ENCODE data around the gene CLEC2L. TPM values are rescaled to one million over a fixed set of nuclear protein-coding genes. Genes with fewer than 3 reads are reported as not detected.

CLEC2L gene
- total and polyA plus RNA-seq, 2 of the 13 experiments (the other 11 are each of a cell fraction or from before 2014, with no cell fraction given): 0.20 to 0.25 TPM

- WGBS (ENCODE audit: low lambda C conversion rate): 93% methylated on average over 11 of the region's 15 CpGs
- H2AFZ ChIP-seq (ENCODE audit: low read length): no peak overlapping the region
- no peak overlapping the region for H3K27ac ChIP-seq (ENCODE audit: extremely low read length, insufficient read depth, low read length)
- peaks cover 1 to 7% of the 10 kb centered on the region in 2 experiments; a peak in 3 of 5 replicates for H3K36me3 ChIP-seq (replicated peaks in 1 of 2; ENCODE audit: control insufficient read depth in 1 of 2, insufficient read depth in 2 of 2, low read length in 2 of 2)
- TF ChIP-seq ATF7 (IDR thresholded peaks at IDR 0.05) (peak; percentile 75), ATF7 (CRISPR knock-in tag; IDR thresholded peaks at IDR 0.05) (no peak), ZSCAN5A (CRISPR knock-in tag; IDR thresholded peaks at IDR 0.05; ENCODE audit: borderline replicate concordance) (no peak)
- no peak for DNase-seq (ENCODE audit: low spot score)
- peaks cover 38% of the 10 kb centered on the region for H3K4me1 ChIP-seq (ENCODE audit: insufficient read depth, low read length)
- ChIA-PET CTCF (ENCODE audit: low intra/inter-chr PET ratio, low total read pairs) (no interaction called here), POLR2A (no interaction called here)
- no peak overlapping the region for H3K9ac ChIP-seq (ENCODE audit: insufficient read depth, low read depth, low read length)
- H3K27me3 ChIP-seq (ENCODE audit: control insufficient read depth in 1 of 2, insufficient read depth in 2 of 2, low read length in 2 of 2): no peaks in the 10 kb centered on the region
- H4K20me1 ChIP-seq (ENCODE audit: insufficient read depth, low read length): peaks cover 3% of the 10 kb centered on the region; the same call in 1 of the 2 replicates
- in situ Hi-C loops (cut with HindIII; ENCODE audit: extremely low pct_ligation_motif_present, low pct_unique_long_range_greater_than_20kb) (no loop called here), intact Hi-C loops (cut with micrococcal nuclease; ENCODE audit: unreplicated experiment) (no loop called here)
- H3K4me2 ChIP-seq (ENCODE audit: low read depth, low read length): no peak overlapping the region
- H3K79me2 ChIP-seq (ENCODE audit: insufficient read depth, low read length): no peaks in the 10 kb centered on the region
- FAIRE-seq: no peak
- ATAC-seq: peak; percentile 13; the same call in 2 of the 3 replicates
- no peaks in the 10 kb centered on the region for H3K9me3 ChIP-seq (ENCODE audit: low read length)
- BruUV-seq (replicated peaks): no TSS peak
- no peak overlapping the region for H3K4me3 ChIP-seq (replicated peaks in 1 of 3; ENCODE audit: insufficient read depth in 1 of 3, low read depth in 2 of 3, low read length in 3 of 3)
Observed at GRCh38 chr7:139566736-139567646, 43.5 kb downstream of the CLEC2L start.

GRCh38 chr7:139567647-139568345 is 44.3 kb downstream of the CLEC2L start:
- Histone ChIP-seq H3K36me3 (replicated peaks in 1 of 2; ENCODE audit: control insufficient read depth in 1 of 2, insufficient read depth in 2 of 2, low read length in 2 of 2) (peaks cover 3 to 9% of the 10 kb centered on the region in 2 experiments; a peak in 4 of 5 replicates), H2AFZ (ENCODE audit: low read length) (no peak overlapping the region), H3K79me2 (ENCODE audit: insufficient read depth, low read length) (no peaks in the 10 kb centered on the region), H3K27me3 (ENCODE audit: control insufficient read depth in 1 of 2, insufficient read depth in 2 of 2, low read length in 2 of 2) (no peaks in the 10 kb centered on the region), H4K20me1 (ENCODE audit: insufficient read depth, low read length) (peaks cover 3% of the 10 kb centered on the region; the same call in 1 of the 2 replicates), H3K9me3 (ENCODE audit: low read length) (no peaks in the 10 kb centered on the region), H3K4me2 (ENCODE audit: low read depth, low read length) (no peak overlapping the region), H3K27ac (ENCODE audit: extremely low read length, insufficient read depth, low read length) (no peak overlapping the region), H3K4me3 (replicated peaks in 1 of 3; ENCODE audit: insufficient read depth in 1 of 3, low read depth in 2 of 3, low read length in 3 of 3) (no peak overlapping the region), H3K9ac (ENCODE audit: insufficient read depth, low read depth, low read length) (no peak overlapping the region), H3K4me1 (ENCODE audit: insufficient read depth, low read length) (peaks cover 38% of the 10 kb centered on the region)
- FAIRE-seq: no peak
- in situ Hi-C loops (cut with HindIII; ENCODE audit: extremely low pct_ligation_motif_present, low pct_unique_long_range_greater_than_20kb): no loop called here
- no peak for ATAC-seq
- ChIA-PET POLR2A (no interaction called here), CTCF (ENCODE audit: low intra/inter-chr PET ratio, low total read pairs) (no interaction called here)
- DNase-seq (ENCODE audit: low spot score): no peak
- intact Hi-C loops (cut with micrococcal nuclease; ENCODE audit: unreplicated experiment): no loop called here
- TF ChIP-seq ZNF580 (CRISPR knock-in tag; IDR thresholded peaks at IDR 0.05; ENCODE audit: borderline replicate concordance, low read depth) (no peak), ZNF704 (CRISPR knock-in tag; IDR thresholded peaks at IDR 0.05; ENCODE audit: borderline replicate concordance) (no peak)
- BruUV-seq (replicated peaks): no TSS peak
- WGBS (ENCODE audit: low lambda C conversion rate): 97% methylated on average over 14 of the region's 14 CpGs

All from HepG2 (cell line).